AG04449 (cell line): ENCODE results near the gene SPRR2D.

Source experiments
- CTCF ChIA-PET: fragments of 350-600 bp; formaldehyde crosslinking; extraction: SDS; loops from one replicate; lab custom pipeline; 2021; ENCODE audit warnings: antibody characterized with exemption; lab: Yijun Ruan, JAX
- POLR2A ChIA-PET: fragments of 400-600, 350-600 bp; formaldehyde crosslinking; extraction: SDS; loops from one replicate; lab custom pipeline; 2020; ENCODE audit warnings: antibody characterized with exemption, inconsistent platforms; lab: Yijun Ruan, JAX
- DNase-seq: peaks from one replicate; pipeline ENCODE4 v3.0.0-alpha.2; 2010; ENCODE audit warnings: low read depth, low spot score
- H3K4me3 ChIP-seq: 2 replicates; pipeline ENCODE4 v1.5.1; 2011; ENCODE audit warnings: low read depth, mild to moderate bottlenecking, control low read depth, low read length
- TF ChIP-seq, protein P1 (sequence below): IDR thresholded peaks from one replicate; pipeline ENCODE4 v1.5.1; 2011; ENCODE audit warnings: mild to moderate bottlenecking, moderate library complexity, low read length, control low read depth, inconsistent platforms; ENCODE audit not compliant: insufficient read depth; ENCODE audit errors: missing control alignments

SPRR2D gene

DNA sequence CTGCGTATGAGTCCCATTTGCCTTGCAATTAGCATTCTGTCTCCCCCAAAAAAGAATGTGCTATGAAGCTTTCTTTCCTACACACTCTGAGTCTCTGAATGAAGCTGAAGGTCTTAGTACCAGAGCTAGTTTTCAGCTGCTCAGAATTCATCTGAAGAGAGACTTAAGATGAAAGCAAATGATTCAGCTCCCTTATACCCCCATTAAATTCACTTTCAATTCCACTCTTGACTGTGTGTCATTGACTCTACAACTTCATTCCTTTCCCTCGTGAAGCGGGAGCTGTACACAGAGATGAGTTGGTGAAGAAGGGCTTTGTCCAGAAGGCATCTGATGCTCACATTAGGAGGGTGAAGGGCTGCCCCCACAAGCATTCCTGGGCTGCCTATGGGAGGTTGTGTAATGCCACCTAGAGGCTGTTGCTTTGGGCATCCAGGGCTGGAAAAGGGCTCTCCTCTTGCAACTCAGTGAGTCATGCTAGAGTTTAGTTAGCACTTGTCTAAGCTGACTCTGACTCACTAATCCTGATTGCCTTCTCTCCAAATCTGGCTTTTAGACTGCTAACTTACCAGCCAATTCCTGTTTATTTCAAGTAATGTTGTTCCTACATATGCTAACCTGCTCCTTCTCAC is 8.1 kb downstream of the SPRR2D start:
- POLR2A ChIA-PET, result no interaction called here
- DNase-seq, result peak; percentile 28
- CTCF ChIA-PET, result interaction anchor here (0.9 kb wide), 1 partner anchor 162 kb away, joined by 3 read pairs; no protein-coding TSS in a partner anchor
- TF ChIP-seq, protein P1, sequence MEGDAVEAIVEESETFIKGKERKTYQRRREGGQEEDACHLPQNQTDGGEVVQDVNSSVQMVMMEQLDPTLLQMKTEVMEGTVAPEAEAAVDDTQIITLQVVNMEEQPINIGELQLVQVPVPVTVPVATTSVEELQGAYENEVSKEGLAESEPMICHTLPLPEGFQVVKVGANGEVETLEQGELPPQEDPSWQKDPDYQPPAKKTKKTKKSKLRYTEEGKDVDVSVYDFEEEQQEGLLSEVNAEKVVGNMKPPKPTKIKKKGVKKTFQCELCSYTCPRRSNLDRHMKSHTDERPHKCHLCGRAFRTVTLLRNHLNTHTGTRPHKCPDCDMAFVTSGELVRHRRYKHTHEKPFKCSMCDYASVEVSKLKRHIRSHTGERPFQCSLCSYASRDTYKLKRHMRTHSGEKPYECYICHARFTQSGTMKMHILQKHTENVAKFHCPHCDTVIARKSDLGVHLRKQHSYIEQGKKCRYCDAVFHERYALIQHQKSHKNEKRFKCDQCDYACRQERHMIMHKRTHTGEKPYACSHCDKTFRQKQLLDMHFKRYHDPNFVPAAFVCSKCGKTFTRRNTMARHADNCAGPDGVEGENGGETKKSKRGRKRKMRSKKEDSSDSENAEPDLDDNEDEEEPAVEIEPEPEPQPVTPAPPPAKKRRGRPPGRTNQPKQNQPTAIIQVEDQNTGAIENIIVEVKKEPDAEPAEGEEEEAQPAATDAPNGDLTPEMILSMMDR, result peak; percentile 26
- H3K4me3 ChIP-seq, result no peak overlapping the region

DNA sequence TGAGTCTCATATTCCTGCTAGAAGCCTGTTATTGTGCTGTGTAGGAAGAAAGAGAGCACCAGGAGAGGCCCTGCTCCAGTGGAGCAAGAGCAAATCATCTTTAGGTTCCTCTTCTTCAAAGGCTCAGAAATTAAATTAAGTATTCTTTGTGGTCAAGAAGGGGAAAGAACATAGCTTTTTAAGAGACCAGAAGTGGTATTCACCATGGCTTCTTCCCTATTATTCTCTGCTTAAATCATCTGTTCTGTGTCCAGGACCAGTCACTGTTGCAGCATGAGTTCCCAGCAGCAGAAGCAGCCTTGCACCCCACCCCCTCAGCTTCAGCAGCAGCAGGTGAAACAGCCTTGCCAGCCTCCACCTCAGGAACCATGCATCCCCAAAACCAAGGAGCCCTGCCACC is 8.8 kb downstream of the SPRR2D start:
- TF ChIP-seq, protein P1, result no peak
- POLR2A ChIA-PET, result no interaction called here
- CTCF ChIA-PET, result interaction anchor here (0.9 kb wide), 1 partner anchor 162 kb away, joined by 3 read pairs; no protein-coding TSS in a partner anchor

DNA sequence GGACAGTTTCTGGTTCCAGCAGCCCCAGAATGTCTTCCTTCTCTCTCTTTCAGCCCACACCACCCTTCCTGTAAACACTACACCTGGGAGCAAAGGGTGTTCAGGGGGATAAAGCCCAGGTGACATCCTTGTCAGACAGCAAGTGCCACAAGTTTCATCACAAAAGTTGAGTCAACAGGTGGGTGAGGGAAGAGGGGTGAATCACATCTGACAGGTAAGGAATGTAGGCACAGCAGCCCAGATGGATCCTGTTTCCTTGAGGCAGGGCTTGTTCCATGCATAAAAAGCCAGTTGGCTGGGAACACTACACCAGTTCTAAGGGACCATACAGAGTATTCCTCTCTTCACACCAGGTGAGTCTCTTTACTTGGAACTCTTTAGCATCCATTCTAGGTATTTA is 10.0 kb downstream of the SPRR2D start, which contains the start of gene SPRR1B:
TSS of gene SPRR1B (plus strand) at position 309 of the 400 bp plus-strand sequence. CDS start 1,143 bp downstream, outside the sequence.
- POLR2A ChIA-PET, result no interaction called here
- no peak for DNase-seq

More for the DNA sequence above, 8.8 kb downstream of the SPRR2D start:
- DNase-seq, result no peak
- no peak overlapping the region for H3K4me3 ChIP-seq

DNA sequence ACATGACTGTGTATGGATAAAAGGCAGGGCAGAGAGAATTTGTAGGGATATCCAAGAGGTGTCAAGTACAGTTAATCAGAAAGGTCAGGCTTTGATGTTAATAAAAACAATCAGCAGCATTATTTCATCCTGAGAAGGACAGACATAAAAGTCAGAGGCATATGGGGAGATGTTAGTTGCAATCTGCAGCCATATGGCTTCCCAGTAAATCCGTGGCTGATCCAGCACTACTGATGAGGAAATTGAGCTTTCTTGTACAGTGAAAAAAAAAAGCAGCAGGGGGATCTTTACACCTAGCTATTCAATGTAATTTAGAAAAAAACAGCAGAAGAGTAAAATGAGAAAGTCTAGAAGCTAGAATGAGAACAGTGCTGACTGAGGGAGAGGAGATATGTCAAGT is 12.2 kb downstream of the SPRR2D start:
- ChIA-PET POLR2A (no interaction called here), CTCF (no interaction called here)
- DNase-seq, result no peak
- TF ChIP-seq, protein P1, result no peak
- H3K4me3 ChIP-seq, result no peak overlapping the region

More for the DNA sequence above, 10.0 kb downstream of the SPRR2D start, which contains the start of gene SPRR1B:
- H3K4me3 ChIP-seq, result no peak within 1 kb of the TSS
- CTCF ChIA-PET, result no interaction called here
- TF ChIP-seq, protein P1, result no peak

DNA sequence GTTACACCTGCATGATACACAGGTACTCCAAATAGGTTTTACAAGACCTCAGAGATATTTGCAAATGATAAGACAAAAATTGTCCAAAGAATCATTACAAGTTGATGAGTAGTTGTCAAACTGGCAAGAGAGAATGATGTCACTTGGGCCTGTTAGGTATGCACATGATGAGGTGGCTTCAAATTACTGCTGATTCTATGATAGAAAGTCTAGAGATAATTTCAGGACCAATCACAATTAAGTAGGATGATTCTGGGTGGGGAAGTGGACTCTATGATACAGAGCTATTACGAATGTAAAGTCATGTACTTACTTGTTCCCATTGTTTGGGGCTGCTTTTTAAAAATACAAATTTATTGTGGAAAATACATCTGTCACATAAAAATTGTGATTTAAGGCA is 15.1 kb downstream of the SPRR2D start:
- H3K4me3 ChIP-seq, result no peak overlapping the region
- ChIA-PET CTCF (no interaction called here), POLR2A (no interaction called here)
- DNase-seq, result no peak
- TF ChIP-seq, protein P1, result no peak

DNA sequence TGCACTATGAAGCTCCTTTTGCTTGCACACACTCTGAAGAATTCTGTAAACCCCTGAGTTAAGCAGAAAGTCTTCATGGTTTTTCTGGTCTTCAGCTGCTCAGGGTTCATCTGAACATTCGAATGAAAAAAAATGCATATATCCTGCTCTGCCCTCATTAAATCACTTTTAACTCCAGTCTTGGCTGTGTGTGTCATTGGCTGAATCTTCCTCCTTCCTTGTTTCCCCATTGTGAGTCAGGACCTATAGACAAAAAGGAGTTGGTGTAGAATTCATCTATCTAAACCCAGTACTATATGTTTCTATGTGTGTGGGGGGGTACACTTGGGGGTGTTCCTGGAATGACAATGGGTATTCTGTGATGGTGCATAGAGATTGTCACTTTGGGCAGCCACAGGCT is 16.5 kb downstream of the SPRR2D start:
- ChIA-PET CTCF (no interaction called here), POLR2A (no interaction called here)
- no peak overlapping the region for H3K4me3 ChIP-seq
- TF ChIP-seq, protein P1, result no peak
- DNase-seq, result no peak
